Astrocyte of the spinal cord (primary cell): ENCODE measurements around the gene ACTR1A.
A peak's percentile ranks its signal among the peaks of the same experiment; 100 is the strongest.
"Not testable (repeated sequence)": the region's sequence is repeated elsewhere in the genome, so short reads cannot be mapped to it uniquely, and the experiment has no call there.

ENCODE experiments used
- DNase-seq: peaks from one replicate; pipeline ENCODE4 v3.0.0; 2011; ENCODE audit warnings: low read depth, low spot score
- H3K4me3 ChIP-seq: 2 replicates; pipeline ENCODE4 v1.5.1; 2011; ENCODE audit warnings: low read depth, mild to moderate bottlenecking, low read length, moderate library complexity
- in situ Hi-C: cut with HindIII; loops from 2 replicates; pipeline ENCODE4 v1.10.0; 2017; ENCODE audit warnings: low sequenced_read_pairs
- TF ChIP-seq, protein P1 (sequence below): IDR thresholded peaks from 2 replicates; pipeline ENCODE4 v1.5.1; 2012; ENCODE audit warnings: low read depth, mild to moderate bottlenecking, low read length, inconsistent platforms

Gene ACTR1A

DNA sequence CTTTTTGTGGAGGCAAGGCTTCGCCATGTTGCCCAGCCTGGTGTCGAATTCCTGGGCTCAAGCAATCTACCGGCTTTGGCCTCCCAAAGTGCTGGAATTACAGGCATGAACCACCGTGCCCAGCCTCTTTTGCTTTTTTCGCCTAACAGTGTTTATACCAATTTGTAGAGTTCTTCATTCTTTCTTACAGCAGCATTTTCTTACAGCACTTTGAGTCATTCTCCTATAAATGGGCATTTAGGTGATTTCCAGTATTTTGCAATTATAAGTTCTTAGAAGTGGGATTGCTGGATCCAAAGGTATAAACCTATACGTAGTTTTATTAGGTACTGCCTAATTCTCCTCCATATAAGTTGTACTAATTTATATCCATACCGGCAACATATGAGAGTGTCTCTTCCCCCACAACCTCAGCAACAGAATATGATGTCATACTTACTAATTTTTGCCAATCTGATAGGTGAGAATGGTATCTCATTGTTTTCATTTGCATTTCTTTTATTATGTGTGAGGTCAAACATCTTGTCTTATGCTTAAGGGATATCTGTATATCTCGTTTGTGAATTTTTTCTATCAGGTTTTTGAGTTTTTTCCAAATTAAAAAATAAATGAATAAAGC lies 40.4 kb upstream of the ACTR1A start:
- DNase-seq, result peak; percentile 10
- H3K4me3 ChIP-seq, result no peak overlapping the region
- in situ Hi-C loops, result no loop called here
- TF ChIP-seq, protein P1, sequence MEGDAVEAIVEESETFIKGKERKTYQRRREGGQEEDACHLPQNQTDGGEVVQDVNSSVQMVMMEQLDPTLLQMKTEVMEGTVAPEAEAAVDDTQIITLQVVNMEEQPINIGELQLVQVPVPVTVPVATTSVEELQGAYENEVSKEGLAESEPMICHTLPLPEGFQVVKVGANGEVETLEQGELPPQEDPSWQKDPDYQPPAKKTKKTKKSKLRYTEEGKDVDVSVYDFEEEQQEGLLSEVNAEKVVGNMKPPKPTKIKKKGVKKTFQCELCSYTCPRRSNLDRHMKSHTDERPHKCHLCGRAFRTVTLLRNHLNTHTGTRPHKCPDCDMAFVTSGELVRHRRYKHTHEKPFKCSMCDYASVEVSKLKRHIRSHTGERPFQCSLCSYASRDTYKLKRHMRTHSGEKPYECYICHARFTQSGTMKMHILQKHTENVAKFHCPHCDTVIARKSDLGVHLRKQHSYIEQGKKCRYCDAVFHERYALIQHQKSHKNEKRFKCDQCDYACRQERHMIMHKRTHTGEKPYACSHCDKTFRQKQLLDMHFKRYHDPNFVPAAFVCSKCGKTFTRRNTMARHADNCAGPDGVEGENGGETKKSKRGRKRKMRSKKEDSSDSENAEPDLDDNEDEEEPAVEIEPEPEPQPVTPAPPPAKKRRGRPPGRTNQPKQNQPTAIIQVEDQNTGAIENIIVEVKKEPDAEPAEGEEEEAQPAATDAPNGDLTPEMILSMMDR, result no peak

DNA sequence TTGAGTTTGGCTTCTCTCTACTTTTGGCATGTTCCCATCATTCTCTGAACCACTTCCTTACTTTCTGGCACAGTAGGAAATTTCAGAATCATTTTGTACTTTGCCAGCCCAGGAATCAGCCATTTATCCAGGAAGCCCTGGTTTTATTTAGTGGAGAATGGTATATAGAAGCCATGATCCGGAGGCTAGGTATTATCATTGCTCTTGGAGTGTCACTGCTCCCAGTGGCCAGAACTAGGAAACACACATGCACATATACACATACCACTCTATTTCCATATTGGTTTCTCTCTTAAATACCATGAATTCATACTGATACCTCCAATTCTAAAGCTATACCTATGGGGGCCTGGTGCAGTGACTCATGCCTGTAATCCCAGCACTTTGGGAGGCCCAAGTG lies 37.5 kb upstream of the ACTR1A start:
- in situ Hi-C loops, result no loop called here
- TF ChIP-seq, protein P1, result peak; percentile 45
- H3K4me3 ChIP-seq, result no peak overlapping the region
- peak; percentile 10 for DNase-seq

GRCh38 chr10:102538811-102539210 lies 36.3 kb upstream of the ACTR1A start:
- no peak overlapping the region for H3K4me3 ChIP-seq
- DNase-seq, result no peak
- in situ Hi-C loops, result no loop called here
- TF ChIP-seq, protein P1, result no peak

DNA sequence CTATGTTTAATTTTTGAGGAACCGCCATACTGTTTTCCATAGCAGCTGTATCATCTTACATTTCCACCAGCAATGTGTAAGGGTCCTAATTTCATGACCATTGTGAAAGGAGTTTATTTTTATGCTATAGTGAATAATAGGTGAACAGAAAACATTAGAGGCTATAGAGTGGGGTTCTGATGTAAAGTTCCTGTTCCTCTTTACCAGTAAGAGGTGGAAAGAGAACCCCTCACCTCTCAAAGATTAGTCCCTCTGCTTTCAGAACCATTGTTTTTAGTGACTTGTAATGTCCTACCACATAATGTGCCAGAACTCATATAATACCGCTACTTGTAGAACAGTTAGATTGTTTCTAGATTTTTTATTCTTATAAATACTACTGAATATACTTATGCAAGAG lies 35.4 kb upstream of the ACTR1A start:
- H3K4me3 ChIP-seq, result no peak overlapping the region
- in situ Hi-C loops, result no loop called here
- TF ChIP-seq, protein P1, result no peak
- DNase-seq, result no peak

GRCh38 chr10:102537367-102537766 lies 34.9 kb upstream of the ACTR1A start:
- TF ChIP-seq, protein P1, result no peak
- H3K4me3 ChIP-seq, result no peak overlapping the region
- in situ Hi-C loops, result no loop called here
- no peak for DNase-seq

DNA sequence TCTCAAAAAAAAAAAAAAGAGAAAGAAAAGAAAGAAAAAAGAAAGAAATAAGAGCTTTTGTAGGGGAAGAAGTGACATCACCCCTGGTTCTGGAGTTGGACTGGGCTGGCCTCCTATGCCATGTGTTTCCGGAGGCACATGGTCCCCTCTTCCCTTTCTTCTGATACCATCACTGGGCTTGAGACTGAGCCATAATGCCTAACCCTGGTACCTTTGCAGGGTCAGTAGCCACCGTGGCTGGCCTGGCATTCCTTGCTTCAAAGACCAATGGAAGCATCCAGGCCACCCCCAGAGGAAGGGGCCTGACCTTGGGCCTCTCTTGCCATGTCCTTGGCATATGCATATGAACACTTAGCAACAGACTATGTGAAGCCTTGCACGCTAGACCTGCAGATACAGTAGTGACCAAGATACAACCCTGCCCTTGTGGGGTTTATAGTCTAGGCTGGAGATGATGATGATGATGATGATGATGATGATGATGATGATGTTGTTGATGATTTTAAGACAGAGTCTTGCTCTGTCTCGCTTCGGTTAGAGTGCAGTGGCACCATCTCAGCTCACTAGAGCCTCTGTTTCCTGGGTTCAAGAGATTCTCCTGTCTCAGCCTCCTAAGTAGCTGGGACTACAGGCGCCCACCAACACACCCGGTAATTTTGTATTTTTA lies 33.1 kb upstream of the ACTR1A start:
- in situ Hi-C loops, result no loop called here
- DNase-seq, result no peak
- TF ChIP-seq, protein P1, result no peak
- H3K4me3 ChIP-seq, result no peak overlapping the region

- DNase-seq, H3K4me3 ChIP-seq, in situ Hi-C loops: not testable (repeated sequence)
Observed at GRCh38 chr10:102534966-102535365, 32.5 kb upstream of the ACTR1A start.
